Medulla oblongata (tissue), 1 donor: Measurements from ENCODE around the gene PRKAG2.

Experiments
- DNase-seq: peaks from one replicate; pipeline ENCODE4 v3.0.0-alpha.2; 2015; ENCODE audit errors: extremely low spot score

PRKAG2 gene

DNA sequence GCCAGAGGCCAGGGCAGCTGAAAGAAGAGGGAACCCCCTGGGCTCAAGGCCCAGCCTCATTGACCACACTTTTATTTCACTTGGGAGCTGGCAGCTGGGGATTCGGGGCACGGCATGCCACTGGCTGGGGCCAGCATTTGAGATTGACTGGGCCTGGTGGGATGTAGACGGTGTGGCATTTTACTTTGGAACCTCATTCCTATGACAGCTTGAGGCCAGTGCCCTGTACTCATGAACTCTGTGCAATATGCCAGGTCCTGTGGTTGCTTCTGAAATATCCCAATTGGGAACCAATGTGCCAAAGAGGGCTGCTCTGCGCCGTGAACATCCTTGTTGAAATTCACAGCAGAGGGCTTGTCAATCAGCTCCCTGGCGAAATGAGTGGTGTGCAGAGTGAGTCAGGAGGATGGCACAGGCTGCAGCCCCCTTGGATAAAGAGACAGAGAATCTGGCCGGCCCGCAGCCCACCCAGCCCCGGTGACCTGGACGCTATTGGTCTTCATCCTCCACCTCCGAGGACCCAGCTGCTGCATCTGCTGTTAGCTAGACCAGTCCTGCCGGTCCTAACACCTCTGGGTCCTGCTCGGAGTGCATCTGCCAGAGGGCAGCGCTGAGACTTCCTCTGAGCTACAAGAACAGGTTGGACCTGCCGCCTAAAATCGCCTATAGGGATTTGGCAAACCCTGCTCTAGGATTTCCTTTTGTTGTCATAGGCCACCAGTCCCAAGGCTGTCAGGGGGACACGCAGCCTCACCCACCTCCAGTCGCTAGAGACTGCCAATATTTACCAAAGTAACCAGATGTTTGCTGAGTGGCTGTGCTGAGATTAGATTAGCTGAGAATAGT lies 58.0 kb downstream of the PRKAG2 start:
- no peak for DNase-seq

- no peak for DNase-seq
Measured at GRCh38 chr7:151817981-151818673, 58.8 kb downstream of the PRKAG2 start.

DNA sequence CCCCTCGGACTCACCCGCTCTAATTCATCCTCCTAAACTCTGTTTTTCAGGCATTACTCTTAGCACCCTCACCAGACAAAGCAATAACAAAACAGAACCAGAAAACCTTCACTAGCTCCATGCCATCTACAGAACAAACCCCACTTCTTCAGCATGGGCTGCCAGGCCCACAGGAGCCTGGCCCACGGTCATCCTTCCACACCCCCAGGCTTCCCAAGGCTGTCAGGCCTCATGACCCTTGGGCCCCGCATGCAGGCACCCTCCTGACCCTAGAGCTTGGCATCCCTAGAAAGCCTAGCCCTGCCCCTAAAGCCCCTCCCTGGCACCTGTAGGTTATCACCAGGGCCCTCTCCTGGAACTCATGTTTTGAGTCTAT lies 59.6 kb downstream of the PRKAG2 start:
- DNase-seq = no peak

DNA sequence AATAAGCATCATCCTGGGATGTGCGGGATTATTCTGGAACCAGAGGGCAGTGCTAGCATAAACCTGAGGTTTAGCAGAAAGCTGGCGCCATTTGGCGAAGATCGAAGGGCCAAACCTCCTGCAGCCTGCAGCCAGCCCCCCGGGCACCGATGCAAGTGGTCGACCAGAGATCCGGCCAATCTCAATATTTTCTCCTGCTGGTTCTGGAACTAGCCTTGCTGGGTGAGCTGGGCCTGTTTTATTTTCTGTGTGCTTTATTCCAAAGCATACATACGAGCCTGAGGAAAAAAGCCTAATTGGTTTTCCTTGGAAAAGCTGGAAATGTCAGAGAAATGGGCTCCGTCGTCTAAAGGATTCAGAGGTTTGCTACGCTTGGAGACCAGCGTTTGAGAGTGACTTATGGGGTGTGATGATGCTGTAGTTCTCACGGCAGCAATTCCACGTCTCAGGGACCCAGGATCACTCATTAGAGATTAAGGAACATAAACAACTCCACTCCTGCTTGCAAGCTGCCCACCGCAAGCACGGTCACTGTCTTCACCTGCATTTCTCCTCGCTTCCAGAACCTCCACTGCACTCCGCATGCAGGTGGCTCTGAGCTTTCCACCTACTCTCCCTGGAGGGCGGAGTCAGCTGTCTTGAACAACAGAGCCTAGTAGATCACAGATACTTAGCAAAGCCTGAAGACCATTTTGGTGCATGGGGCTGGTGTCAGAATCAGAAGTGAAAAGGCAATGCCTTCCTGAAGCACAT lies 60.2 kb downstream of the PRKAG2 start:
- DNase-seq = no peak

DNA sequence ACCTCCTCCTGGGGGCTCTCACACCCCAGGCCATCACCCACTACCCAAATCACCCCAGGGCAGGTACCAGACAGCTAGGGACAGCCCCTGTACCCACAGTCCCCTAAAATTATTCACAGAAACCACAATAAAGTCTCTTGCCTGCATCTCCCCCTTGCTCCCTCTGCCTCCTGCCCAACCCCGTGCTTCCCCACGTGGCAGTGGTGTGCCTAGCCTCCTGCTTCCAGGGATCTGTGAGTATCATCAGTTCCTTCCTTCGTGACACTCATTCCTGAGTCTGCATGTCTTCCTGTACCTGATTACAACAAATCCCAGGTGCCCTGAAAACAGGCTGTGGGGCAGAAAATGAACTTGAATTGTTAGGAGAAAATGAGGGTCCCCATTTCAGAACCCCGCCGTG lies 61.5 kb downstream of the PRKAG2 start:
- no peak for DNase-seq

GRCh38 chr7:151814400-151815009 lies 62.4 kb downstream of the PRKAG2 start:
- DNase-seq = no peak

- no peak for DNase-seq
Measured at GRCh38 chr7:151813997-151814396, 62.9 kb downstream of the PRKAG2 start.

DNA sequence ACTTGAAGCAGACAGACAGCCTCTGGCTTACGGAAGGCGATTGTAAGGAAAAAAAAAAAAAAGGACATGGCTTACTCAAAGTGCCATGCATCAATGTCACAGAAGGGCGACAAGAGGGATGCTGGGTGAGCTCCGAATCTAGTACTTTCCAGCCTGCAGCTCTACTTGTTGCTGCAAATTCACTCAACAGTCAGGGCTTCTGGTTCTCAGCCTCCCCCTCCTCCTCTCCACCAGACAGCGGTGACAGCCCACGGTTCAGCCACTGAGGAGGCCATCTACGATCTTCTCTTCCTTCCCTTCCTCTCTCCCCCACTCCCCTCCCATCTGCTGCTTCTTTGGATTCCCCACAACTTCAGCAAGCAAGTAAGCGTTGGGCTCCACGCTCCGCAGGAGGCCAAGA lies 63.5 kb downstream of the PRKAG2 start:
- DNase-seq = no peak

DNA sequence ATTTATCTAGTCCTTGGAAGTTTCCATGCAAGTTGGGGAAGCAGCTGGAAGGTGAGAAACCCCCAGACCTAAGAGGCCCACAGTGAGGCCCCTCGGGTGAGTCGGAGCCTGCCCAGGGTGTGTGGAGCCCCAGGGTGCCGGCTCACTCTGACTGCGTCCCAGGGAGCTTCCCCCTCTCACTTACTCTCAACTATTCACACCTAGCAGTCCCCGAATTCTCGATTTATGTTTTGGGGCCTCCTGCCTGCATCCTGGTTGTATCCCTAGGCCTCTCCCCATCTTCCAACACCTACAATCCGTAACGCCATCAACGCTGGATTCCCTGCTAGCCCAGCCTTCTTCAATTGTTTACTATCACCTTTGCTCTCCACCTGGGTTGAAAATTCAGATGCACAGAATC lies 63.9 kb downstream of the PRKAG2 start:
- no peak for DNase-seq

GRCh38 chr7:151810441-151811232 lies 66.3 kb downstream of the PRKAG2 start:
- no peak for DNase-seq

- DNase-seq = no peak
Measured at GRCh38 chr7:151809864-151810170, 67.1 kb downstream of the PRKAG2 start.

- DNase-seq = no peak
Measured at GRCh38 chr7:151809146-151809863, 67.6 kb downstream of the PRKAG2 start.

DNA sequence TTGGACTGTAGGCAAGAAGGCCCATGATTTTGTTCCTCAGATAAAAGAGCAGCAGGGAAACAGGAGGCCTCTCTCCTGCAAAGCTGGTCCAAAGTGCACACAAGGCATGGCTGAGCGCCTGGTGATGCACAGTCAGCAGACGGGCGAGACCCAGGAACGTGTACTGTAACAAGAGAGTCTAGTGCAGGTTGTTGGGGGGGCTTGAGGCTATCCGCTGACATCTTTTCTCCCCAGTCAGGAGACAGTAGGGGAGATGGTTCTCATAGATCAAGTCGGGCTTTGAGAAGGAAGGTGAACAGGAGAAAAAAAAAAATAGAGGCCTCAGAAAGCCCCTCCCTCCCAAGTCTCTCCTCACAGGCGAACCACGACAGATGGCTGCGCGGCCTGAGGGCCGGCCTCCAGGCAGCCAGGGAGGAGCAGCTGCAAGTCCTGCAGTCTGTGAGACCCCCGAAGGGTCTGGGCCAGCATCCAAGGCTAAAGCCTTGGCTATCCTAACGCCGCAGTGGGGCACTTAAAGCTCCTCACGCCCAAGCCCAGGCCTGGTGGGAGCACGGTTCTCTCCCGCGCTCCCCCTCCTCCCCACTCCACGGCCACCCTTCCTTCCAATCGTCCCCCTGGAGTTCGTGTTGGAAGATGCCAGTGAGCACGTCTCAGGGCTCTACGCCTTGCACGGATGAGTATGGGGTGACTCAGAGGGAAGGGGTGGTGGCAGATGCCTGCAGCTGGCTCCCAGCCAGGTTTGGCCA lies 68.3 kb downstream of the PRKAG2 start:
- no peak for DNase-seq

GRCh38 chr7:151807846-151808245 lies 69.1 kb downstream of the PRKAG2 start:
- DNase-seq = no peak

DNA sequence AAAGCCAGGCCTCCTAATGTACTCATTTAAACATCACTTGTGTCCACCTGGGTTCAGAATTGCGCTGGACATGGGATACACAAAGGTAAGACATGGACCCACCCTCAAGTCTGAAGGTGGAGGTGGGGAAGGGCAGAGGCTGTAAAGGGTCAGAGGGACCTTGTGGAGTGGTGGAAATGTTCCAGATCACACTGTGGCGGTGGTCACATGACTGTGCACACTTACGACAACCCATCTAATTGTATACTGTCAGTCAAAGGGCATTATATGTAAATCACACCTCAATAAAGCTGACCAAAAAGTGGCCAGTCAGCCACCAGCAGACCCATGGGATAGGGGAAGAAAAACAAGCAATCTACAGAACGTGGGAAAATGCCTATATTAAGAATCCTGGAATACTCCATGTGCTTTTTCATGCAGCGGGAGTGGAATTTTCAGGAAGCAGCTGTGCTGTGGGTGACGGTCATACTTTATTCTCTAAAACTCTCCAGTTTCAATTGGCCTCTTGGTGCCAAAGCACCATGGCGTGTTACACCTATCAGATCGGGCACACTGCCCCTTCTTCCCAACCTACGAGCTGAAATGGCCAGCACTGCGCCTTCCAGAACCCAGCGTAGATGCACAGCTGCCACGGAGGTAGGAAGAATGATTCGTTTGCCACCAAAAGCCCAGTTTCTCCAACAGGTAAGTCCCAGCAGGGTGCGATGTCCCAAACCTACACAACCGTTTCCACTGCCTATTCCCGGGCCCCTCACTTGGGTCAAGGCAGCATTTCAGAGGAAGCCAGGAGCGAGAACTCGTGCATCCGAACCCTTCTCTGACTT lies 69.8 kb downstream of the PRKAG2 start:
- no peak for DNase-seq

DNA sequence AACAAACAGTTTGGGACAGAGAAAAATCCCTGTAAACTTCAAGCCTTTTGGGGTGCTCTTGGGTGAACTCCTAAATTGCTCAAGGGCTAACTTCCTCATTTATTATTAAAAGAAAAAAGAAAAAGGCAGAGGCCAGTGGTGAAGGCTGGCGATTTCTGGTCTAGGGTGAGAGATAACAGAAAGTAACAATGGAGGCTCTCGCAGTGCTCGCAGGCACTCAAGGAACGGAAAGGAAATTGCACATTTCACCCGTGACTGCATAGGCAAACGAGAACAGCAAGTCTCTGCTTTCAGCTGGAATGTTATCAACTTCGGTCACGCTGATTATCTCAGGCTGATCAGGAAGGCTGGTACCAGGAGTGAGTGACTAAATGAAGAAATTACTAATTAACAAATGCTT lies 70.7 kb downstream of the PRKAG2 start:
- peak; percentile 17 for DNase-seq

DNA sequence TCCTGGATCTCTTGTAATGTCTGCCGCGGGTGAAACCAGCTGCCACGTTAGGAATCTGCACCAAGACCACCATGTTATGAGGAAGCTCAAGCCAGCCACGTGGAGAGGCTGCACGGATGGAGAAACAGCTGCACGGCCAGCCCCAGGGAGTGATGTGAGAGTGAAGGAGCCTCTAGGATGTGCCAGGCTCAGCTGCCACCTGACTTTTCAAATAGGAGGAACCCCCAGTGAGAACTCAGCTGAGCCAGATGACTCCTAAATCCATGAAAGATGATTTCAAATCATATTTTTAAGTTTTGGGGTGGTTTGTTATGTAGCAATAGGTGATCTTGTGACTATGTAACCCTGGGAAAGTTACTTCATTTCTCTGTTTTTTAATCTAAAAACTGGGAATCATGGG lies 71.7 kb downstream of the PRKAG2 start:
- no peak for DNase-seq

DNA sequence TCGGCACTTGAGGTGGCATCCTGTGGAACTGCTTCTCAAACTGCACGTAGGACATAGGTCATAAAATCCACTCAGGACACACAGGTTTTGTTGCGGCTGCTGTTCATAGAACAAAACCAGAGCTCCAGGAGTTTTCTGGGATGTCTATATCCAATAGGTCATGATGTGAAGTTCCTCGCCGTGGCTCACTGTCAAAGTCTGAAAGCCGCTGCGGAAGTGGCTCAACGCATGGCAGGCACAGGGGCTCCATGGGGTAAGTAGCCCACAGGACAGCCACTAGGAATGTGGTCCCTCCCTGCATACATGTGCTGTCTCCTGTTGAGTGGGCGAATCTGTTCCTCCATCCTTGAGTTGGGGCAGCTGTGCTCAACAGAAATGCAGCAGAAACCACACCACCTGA lies 72.2 kb downstream of the PRKAG2 start:
- no peak for DNase-seq

DNA sequence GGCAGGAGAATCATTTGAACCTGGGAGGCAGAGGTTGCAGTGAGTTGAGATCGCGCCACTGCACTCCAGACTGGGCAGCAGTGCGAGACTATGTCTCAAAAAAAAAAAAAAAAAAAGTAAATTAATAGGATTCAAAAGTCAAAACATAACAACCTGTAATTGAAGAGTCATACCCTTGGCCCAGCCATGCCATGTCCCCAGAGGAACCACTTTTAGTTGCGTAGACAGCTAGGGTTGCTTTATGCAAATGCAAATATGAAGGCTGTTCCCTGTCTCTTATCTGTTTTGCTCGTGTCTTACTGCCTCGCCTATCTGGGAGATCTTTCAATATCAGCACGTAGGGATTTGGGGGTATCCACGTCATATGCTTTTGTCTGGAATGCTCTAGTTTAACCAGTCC lies 73.1 kb downstream of the PRKAG2 start:
- no peak for DNase-seq
